Measurements from ENCODE around the gene PRKCZ.

PRKCZ gene

GRCh38 chr1:2024887-2025286 is 25.3 kb upstream of the PRKCZ start:
- no peak for DNase-seq (ENCODE audit: low read depth in 4 of 4, low spot score in 1 of 4)

GRCh38 chr1:2025491-2025981 is 24.7 kb upstream of the PRKCZ start:
- DNase-seq (ENCODE audit: low read depth in 4 of 4, low spot score in 1 of 4), result no peak

- DNase-seq (ENCODE audit: low read depth in 4 of 4, low spot score in 1 of 4), result no peak
Measured at GRCh38 chr1:2027961-2028583, 22.1 kb upstream of the PRKCZ start.

GRCh38 chr1:2028870-2029560 is 21.2 kb upstream of the PRKCZ start:
- no peak for DNase-seq (ENCODE audit: low read depth in 4 of 4, low spot score in 1 of 4)

- DNase-seq (ENCODE audit: low read depth in 4 of 4, low spot score in 1 of 4), result no peak
Measured at GRCh38 chr1:2029561-2029960, 20.6 kb upstream of the PRKCZ start.

GRCh38 chr1:2030076-2030871 is 19.9 kb upstream of the PRKCZ start:
- DNase-seq (ENCODE audit: low read depth in 4 of 4, low spot score in 1 of 4), result no peak

- no peak for DNase-seq (ENCODE audit: low read depth in 4 of 4, low spot score in 1 of 4)
Measured at GRCh38 chr1:2031546-2032540, 18.4 kb upstream of the PRKCZ start.

- no peak for DNase-seq (ENCODE audit: low read depth in 4 of 4, low spot score in 1 of 4)
Measured at GRCh38 chr1:2032737-2033136, 17.5 kb upstream of the PRKCZ start.

GRCh38 chr1:2033165-2033564 is 17.0 kb upstream of the PRKCZ start:
- DNase-seq (ENCODE audit: low read depth in 4 of 4, low spot score in 1 of 4), result no peak

GRCh38 chr1:2036287-2036686 is 13.9 kb upstream of the PRKCZ start:
- no peak for DNase-seq (ENCODE audit: low read depth in 4 of 4, low spot score in 1 of 4)

GRCh38 chr1:2037314-2037979 is 12.8 kb upstream of the PRKCZ start:
- no peak for DNase-seq (ENCODE audit: low read depth in 4 of 4, low spot score in 1 of 4)

GRCh38 chr1:2038229-2038628 is 12.0 kb upstream of the PRKCZ start:
- no peak for DNase-seq (ENCODE audit: low read depth in 4 of 4, low spot score in 1 of 4)

- DNase-seq (ENCODE audit: low read depth in 4 of 4, low spot score in 1 of 4), result no peak
Measured at GRCh38 chr1:2039251-2039650, 11.0 kb upstream of the PRKCZ start.

GRCh38 chr1:2041305-2041704 is 8.9 kb upstream of the PRKCZ start:
- no peak for DNase-seq (ENCODE audit: low read depth in 4 of 4, low spot score in 1 of 4)

- no peak for DNase-seq (ENCODE audit: low read depth in 4 of 4, low spot score in 1 of 4)
Measured at GRCh38 chr1:2041887-2042286, 8.3 kb upstream of the PRKCZ start.

GRCh38 chr1:2042830-2043773 is 7.1 kb upstream of the PRKCZ start:
- no peak for DNase-seq (ENCODE audit: low read depth in 4 of 4, low spot score in 1 of 4)

- DNase-seq (ENCODE audit: low read depth in 4 of 4, low spot score in 1 of 4), result no peak
Measured at GRCh38 chr1:2043886-2044285, 6.3 kb upstream of the PRKCZ start.

GRCh38 chr1:2044510-2045319 is 5.5 kb upstream of the PRKCZ start:
- DNase-seq (ENCODE audit: low read depth in 4 of 4, low spot score in 1 of 4), result peak; percentile 65 to 78 (median 65)

Measured in stimulated activated CD4-positive, alpha-beta T cell treated with anti-CD3 and anti-CD28 coated beads, Interleukin-1b, Interleukin-23, amount 100 ng/mL, for 24 hours (primary cell).